BLaER1 (cell line): ENCODE data around the gene SMPD3.

ENCODE experiments used
- H3K27ac ChIP-seq: shearing (Covaris generic); formaldehyde crosslinking; 2 replicates; pipeline ENCODE4 v1.8.1; 2022
- H3K27me3 ChIP-seq: shearing (Covaris generic); formaldehyde crosslinking; 2 replicates; pipeline ENCODE4 v1.8.1; 2022
- H3K36me3 ChIP-seq: shearing (Covaris generic); formaldehyde crosslinking; 2 replicates; pipeline ENCODE4 v1.8.1; 2022
- H3K4me1 ChIP-seq: shearing (Covaris generic); formaldehyde crosslinking; 2 replicates; pipeline ENCODE4 v1.8.1; 2022
- H3K4me2 ChIP-seq: shearing (Covaris generic); formaldehyde crosslinking; 2 replicates; pipeline ENCODE4 v1.8.1; 2022
- H3K4me3 ChIP-seq: shearing (Covaris generic); formaldehyde crosslinking; 2 replicates; pipeline ENCODE4 v1.8.1; 2022
- H3K9ac ChIP-seq: shearing (Covaris generic); formaldehyde crosslinking; 2 replicates; pipeline ENCODE4 v1.8.1; 2022
- H3K9me3 ChIP-seq: shearing (Covaris generic); formaldehyde crosslinking; 2 replicates; pipeline ENCODE4 v1.8.1; 2022
- H4K20me1 ChIP-seq: shearing (Covaris generic); formaldehyde crosslinking; 2 replicates; pipeline ENCODE4 v1.8.1; 2022
- Cebpa-rat ChIP-seq: shearing (Covaris generic); IDR thresholded peaks from 2 replicates; pipeline ENCODE4 v1.8.1; 2022

Gene SMPD3

GRCh38 chr16:68373528-68374245, 74.6 kb downstream of the SMPD3 start:
- H3K4me3 ChIP-seq = no peak overlapping the region
- peaks cover 28% of the 10 kb centered on the region; the same call in 1 of the 2 replicates for H4K20me1 ChIP-seq
- H3K27ac ChIP-seq = no peak overlapping the region
- no peaks in the 10 kb centered on the region for H3K9me3 ChIP-seq
- no peak for TF ChIP-seq Cebpa-rat
- H3K27me3 ChIP-seq = peaks cover 6% of the 10 kb centered on the region
- H3K4me2 ChIP-seq = peak overlapping the region; percentile 83; the same call in 1 of the 2 replicates
- H3K9ac ChIP-seq = no peak overlapping the region
- no peaks in the 10 kb centered on the region for H3K36me3 ChIP-seq
- peaks cover 49% of the 10 kb centered on the region for H3K4me1 ChIP-seq

GRCh38 chr16:68372806-68373205, 75.5 kb downstream of the SMPD3 start:
- H3K4me1 ChIP-seq = peaks cover 52% of the 10 kb centered on the region
- peaks cover 32% of the 10 kb centered on the region; the same call in 1 of the 2 replicates for H4K20me1 ChIP-seq
- H3K4me3 ChIP-seq = no peak overlapping the region
- H3K9ac ChIP-seq = no peak overlapping the region
- H3K27me3 ChIP-seq = peaks cover 7% of the 10 kb centered on the region
- H3K27ac ChIP-seq = no peak overlapping the region
- TF ChIP-seq Cebpa-rat = no peak
- H3K4me2 ChIP-seq = peak overlapping the region; percentile 83; the same call in 1 of the 2 replicates
- no peaks in the 10 kb centered on the region for H3K9me3 ChIP-seq
- no peaks in the 10 kb centered on the region for H3K36me3 ChIP-seq

GRCh38 chr16:68372381-68372720, 76.0 kb downstream of the SMPD3 start:
- Histone ChIP-seq H3K27ac (no peak overlapping the region), H3K9me3 (no peaks in the 10 kb centered on the region), H4K20me1 (peaks cover 32% of the 10 kb centered on the region; the same call in 1 of the 2 replicates), H3K27me3 (peaks cover 11% of the 10 kb centered on the region), H3K4me2 (peak overlapping the region; percentile 83; the same call in 1 of the 2 replicates), H3K36me3 (no peaks in the 10 kb centered on the region), H3K9ac (no peak overlapping the region), H3K4me1 (peaks cover 57% of the 10 kb centered on the region), H3K4me3 (no peak overlapping the region)
- TF ChIP-seq Cebpa-rat = no peak

GRCh38 chr16:68371706-68372380, 76.5 kb downstream of the SMPD3 start:
- Histone ChIP-seq H3K9me3 (no peaks in the 10 kb centered on the region), H3K27ac (no peak overlapping the region), H3K4me2 (peak overlapping the region; percentile 83), H3K4me1 (peaks cover 60% of the 10 kb centered on the region), H3K4me3 (no peak overlapping the region), H3K9ac (no peak overlapping the region), H3K27me3 (peaks cover 13% of the 10 kb centered on the region), H3K36me3 (no peaks in the 10 kb centered on the region), H4K20me1 (peaks cover 32% of the 10 kb centered on the region; the same call in 1 of the 2 replicates)
- no peak for TF ChIP-seq Cebpa-rat

- no peak for TF ChIP-seq Cebpa-rat
Measured at GRCh38 chr16:68371276-68371651, 77.0 kb downstream of the SMPD3 start.

GRCh38 chr16:68370581-68371275, 77.6 kb downstream of the SMPD3 start:
- no peak overlapping the region for H3K9ac ChIP-seq
- no peak overlapping the region for H3K4me3 ChIP-seq
- H3K4me1 ChIP-seq = peaks cover 68% of the 10 kb centered on the region
- H3K27ac ChIP-seq = no peak overlapping the region
- H3K36me3 ChIP-seq = no peaks in the 10 kb centered on the region
- no peak for TF ChIP-seq Cebpa-rat
- H4K20me1 ChIP-seq = peaks cover 35% of the 10 kb centered on the region; the same call in 1 of the 2 replicates
- no peaks in the 10 kb centered on the region for H3K9me3 ChIP-seq
- peak overlapping the region; percentile 83 for H3K4me2 ChIP-seq
- peaks cover 13% of the 10 kb centered on the region for H3K27me3 ChIP-seq

More at GRCh38 chr16:68371276-68371651, 77.0 kb downstream of the SMPD3 start:
- H3K9ac ChIP-seq = no peak overlapping the region
- no peaks in the 10 kb centered on the region for H3K9me3 ChIP-seq
- H3K4me2 ChIP-seq = peak overlapping the region; percentile 83
- peaks cover 63% of the 10 kb centered on the region for H3K4me1 ChIP-seq
- H3K27me3 ChIP-seq = peaks cover 13% of the 10 kb centered on the region
- H3K36me3 ChIP-seq = no peaks in the 10 kb centered on the region
- no peak overlapping the region for H3K27ac ChIP-seq
- peaks cover 32% of the 10 kb centered on the region; the same call in 1 of the 2 replicates for H4K20me1 ChIP-seq
- no peak overlapping the region for H3K4me3 ChIP-seq

- Histone ChIP-seq H3K4me1 (peaks cover 76% of the 10 kb centered on the region), H3K27me3 (peaks cover 13% of the 10 kb centered on the region), H3K4me3 (no peak overlapping the region), H4K20me1 (peaks cover 42% of the 10 kb centered on the region; the same call in 1 of the 2 replicates), H3K4me2 (peak overlapping the region; percentile 83), H3K27ac (no peak overlapping the region), H3K9ac (no peak overlapping the region), H3K36me3 (no peaks in the 10 kb centered on the region), H3K9me3 (no peaks in the 10 kb centered on the region)
- no peak for TF ChIP-seq Cebpa-rat
Measured at GRCh38 chr16:68369697-68370580, 78.4 kb downstream of the SMPD3 start.

GRCh38 chr16:68369168-68369567, 79.1 kb downstream of the SMPD3 start:
- Histone ChIP-seq H4K20me1 (peaks cover 49% of the 10 kb centered on the region; the same call in 1 of the 2 replicates), H3K4me2 (peak overlapping the region; percentile 83), H3K4me1 (peaks cover 84% of the 10 kb centered on the region), H3K9ac (no peak overlapping the region), H3K36me3 (no peaks in the 10 kb centered on the region), H3K27me3 (peaks cover 13% of the 10 kb centered on the region), H3K27ac (no peak overlapping the region), H3K9me3 (no peaks in the 10 kb centered on the region), H3K4me3 (no peak overlapping the region)
- TF ChIP-seq Cebpa-rat = no peak

GRCh38 chr16:68368301-68368888, 79.9 kb downstream of the SMPD3 start:
- H3K4me2 ChIP-seq = peak overlapping the region; percentile 83
- no peaks in the 10 kb centered on the region for H3K36me3 ChIP-seq
- no peak overlapping the region for H3K9ac ChIP-seq
- peaks cover 56% of the 10 kb centered on the region for H4K20me1 ChIP-seq
- no peaks in the 10 kb centered on the region for H3K9me3 ChIP-seq
- H3K27me3 ChIP-seq = peaks cover 13% of the 10 kb centered on the region
- no peak for TF ChIP-seq Cebpa-rat
- H3K27ac ChIP-seq = no peak overlapping the region
- peaks cover 89% of the 10 kb centered on the region for H3K4me1 ChIP-seq
- no peak overlapping the region for H3K4me3 ChIP-seq
